Measurements from ENCODE around the gene STIM2. TPM values are rescaled to one million over a fixed set of nuclear protein-coding genes. Genes with fewer than 3 reads are reported as not detected.

STIM2 gene
- total RNA-seq, 1 donor from 2014 or later, result 18.4 TPM

DNA sequence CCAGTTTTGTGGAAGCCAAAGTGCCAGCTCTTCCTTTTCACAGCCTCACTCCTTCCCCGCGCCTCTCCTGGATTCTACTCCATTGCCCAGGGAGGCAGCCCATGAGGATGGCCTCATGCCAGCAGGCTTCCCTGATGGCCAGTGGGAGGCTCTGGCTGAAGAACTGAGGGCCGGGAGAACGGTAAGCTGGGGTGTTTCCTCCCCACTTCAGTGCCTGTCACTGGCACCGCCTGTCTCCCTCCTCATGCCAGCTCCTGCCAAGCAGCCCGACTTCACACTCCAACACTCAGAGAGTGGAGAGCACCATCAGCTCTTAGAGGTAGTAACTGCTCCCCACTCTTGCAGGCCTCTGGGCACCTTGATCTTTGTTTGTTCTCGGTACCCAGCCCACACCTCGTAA is 46.9 kb upstream of the STIM2 start:
- no peak overlapping the region for H3K27ac ChIP-seq (ENCODE audit: low read depth, low read length)
- DNase-seq (ENCODE audit: low read depth), result no peak
- no peak for FAIRE-seq
- H2AFZ ChIP-seq (ENCODE audit: low read depth, low read length), result no peak overlapping the region
- H3K27me3 Mint-ChIP-seq (ENCODE audit: low read depth, unreplicated experiment), result peaks cover 4% of the 10 kb centered on the region
- no peaks in the 10 kb centered on the region for H3K79me2 ChIP-seq (ENCODE audit: insufficient read depth, low read length)
- no peak overlapping the region for H3K4me3 Mint-ChIP-seq (ENCODE audit: unreplicated experiment)
- H3K4me2 ChIP-seq (ENCODE audit: low read length), result no peak overlapping the region
- no peaks in the 10 kb centered on the region for H4K20me1 ChIP-seq (ENCODE audit: insufficient read depth, low read length)
- peaks cover 11% of the 10 kb centered on the region for H3K9me3 Mint-ChIP-seq (ENCODE audit: unreplicated experiment)
- no peak overlapping the region for H3K9ac ChIP-seq (ENCODE audit: low read length)
- H3K36me3 ChIP-seq (ENCODE audit: insufficient read depth, low read length), result no peaks in the 10 kb centered on the region
- no peaks in the 10 kb centered on the region for H3K4me1 ChIP-seq (ENCODE audit: insufficient read depth, low read length)
- no peaks in the 10 kb centered on the region for H3K9me3 ChIP-seq (ENCODE audit: insufficient read depth, low read depth, low read length)
- no peak overlapping the region for H3K27ac Mint-ChIP-seq (ENCODE audit: unreplicated experiment)
- no peak overlapping the region for H3K4me3 ChIP-seq (ENCODE audit: insufficient read depth, low read depth, low read length)
- no peaks in the 10 kb centered on the region for H3K27me3 ChIP-seq (ENCODE audit: insufficient read depth, low read length)
- H3K4me1 Mint-ChIP-seq (ENCODE audit: low read depth, unreplicated experiment), result peaks cover 3% of the 10 kb centered on the region
- TF ChIP-seq EZH2 (IDR thresholded peaks at IDR 0.05; ENCODE audit: insufficient read depth, low read length), result no peak
- TF ChIP-seq, protein P1, sequence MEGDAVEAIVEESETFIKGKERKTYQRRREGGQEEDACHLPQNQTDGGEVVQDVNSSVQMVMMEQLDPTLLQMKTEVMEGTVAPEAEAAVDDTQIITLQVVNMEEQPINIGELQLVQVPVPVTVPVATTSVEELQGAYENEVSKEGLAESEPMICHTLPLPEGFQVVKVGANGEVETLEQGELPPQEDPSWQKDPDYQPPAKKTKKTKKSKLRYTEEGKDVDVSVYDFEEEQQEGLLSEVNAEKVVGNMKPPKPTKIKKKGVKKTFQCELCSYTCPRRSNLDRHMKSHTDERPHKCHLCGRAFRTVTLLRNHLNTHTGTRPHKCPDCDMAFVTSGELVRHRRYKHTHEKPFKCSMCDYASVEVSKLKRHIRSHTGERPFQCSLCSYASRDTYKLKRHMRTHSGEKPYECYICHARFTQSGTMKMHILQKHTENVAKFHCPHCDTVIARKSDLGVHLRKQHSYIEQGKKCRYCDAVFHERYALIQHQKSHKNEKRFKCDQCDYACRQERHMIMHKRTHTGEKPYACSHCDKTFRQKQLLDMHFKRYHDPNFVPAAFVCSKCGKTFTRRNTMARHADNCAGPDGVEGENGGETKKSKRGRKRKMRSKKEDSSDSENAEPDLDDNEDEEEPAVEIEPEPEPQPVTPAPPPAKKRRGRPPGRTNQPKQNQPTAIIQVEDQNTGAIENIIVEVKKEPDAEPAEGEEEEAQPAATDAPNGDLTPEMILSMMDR (IDR thresholded peaks at IDR 0.05; ENCODE audit: insufficient read depth, low read depth, low read length), result no peak
- H3K36me3 Mint-ChIP-seq (ENCODE audit: low read depth, unreplicated experiment), result no peaks in the 10 kb centered on the region

DNA sequence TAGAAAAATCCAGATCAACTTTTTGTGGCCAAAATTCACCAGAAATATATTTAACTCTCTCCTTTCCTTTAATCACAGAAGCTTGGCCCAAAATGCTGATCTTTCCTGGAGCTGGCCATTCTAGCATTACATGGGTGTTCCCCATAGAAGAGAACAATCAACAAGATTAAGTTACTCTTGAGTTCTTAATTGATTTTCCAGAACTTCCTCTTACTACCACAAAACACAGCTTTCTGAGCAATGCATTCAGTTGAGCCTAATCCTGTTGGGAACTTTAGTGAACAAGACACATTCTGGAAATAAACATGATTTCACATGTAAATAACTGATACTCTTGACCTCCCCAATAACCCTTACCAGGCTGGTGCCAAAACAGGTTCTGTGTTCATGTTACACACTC is 45.4 kb upstream of the STIM2 start:
- Histone ChIP-seq H2AFZ (ENCODE audit: low read depth, low read length) (no peak overlapping the region), H3K4me1 (ENCODE audit: insufficient read depth, low read length) (no peaks in the 10 kb centered on the region), H3K27ac (ENCODE audit: low read depth, low read length) (no peak overlapping the region), H3K9ac (ENCODE audit: low read length) (no peak overlapping the region), H3K4me3 (ENCODE audit: insufficient read depth, low read depth, low read length) (no peak overlapping the region), H3K4me2 (ENCODE audit: low read length) (no peak overlapping the region), H3K9me3 (ENCODE audit: insufficient read depth, low read depth, low read length) (no peaks in the 10 kb centered on the region), H3K27me3 (ENCODE audit: insufficient read depth, low read length) (no peaks in the 10 kb centered on the region), H4K20me1 (ENCODE audit: insufficient read depth, low read length) (no peaks in the 10 kb centered on the region), H3K79me2 (ENCODE audit: insufficient read depth, low read length) (no peaks in the 10 kb centered on the region), H3K36me3 (ENCODE audit: insufficient read depth, low read length) (no peaks in the 10 kb centered on the region)
- FAIRE-seq (no peak), DNase-seq (ENCODE audit: low read depth) (no peak)
- Mint-ChIP-seq H3K36me3 (ENCODE audit: low read depth, unreplicated experiment) (no peaks in the 10 kb centered on the region), H3K27ac (ENCODE audit: unreplicated experiment) (no peak overlapping the region), H3K9me3 (ENCODE audit: unreplicated experiment) (peaks cover 13% of the 10 kb centered on the region), H3K4me3 (ENCODE audit: unreplicated experiment) (no peak overlapping the region), H3K27me3 (ENCODE audit: low read depth, unreplicated experiment) (no peaks in the 10 kb centered on the region), H3K4me1 (ENCODE audit: low read depth, unreplicated experiment) (peaks cover 3% of the 10 kb centered on the region)
- TF ChIP-seq, protein P1 (IDR thresholded peaks at IDR 0.05; ENCODE audit: insufficient read depth, low read depth, low read length), result no peak
- TF ChIP-seq EZH2 (IDR thresholded peaks at IDR 0.05; ENCODE audit: insufficient read depth, low read length), result no peak

DNA sequence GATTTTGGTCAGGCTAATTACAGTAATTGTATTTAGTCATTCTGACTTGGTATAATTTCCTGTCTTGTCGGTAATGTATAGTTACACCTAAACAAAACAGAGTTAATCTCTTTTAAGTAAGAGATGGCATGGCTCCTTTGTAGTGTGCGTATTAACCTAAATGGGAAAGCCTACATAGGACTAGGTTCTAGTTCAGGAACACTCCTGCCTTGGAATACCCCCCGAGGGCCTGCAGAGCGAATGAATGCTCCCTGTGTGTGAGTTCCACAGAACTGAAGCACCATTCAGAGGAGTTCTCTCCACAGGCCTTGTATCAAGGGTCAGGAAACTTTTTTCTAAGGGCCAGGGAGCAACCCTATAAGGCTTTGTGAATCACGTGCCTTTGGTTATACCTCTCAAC is 44.9 kb upstream of the STIM2 start:
- DNase-seq (ENCODE audit: low read depth) (no peak), FAIRE-seq (no peak)
- Mint-ChIP-seq H3K27me3 (ENCODE audit: low read depth, unreplicated experiment) (no peaks in the 10 kb centered on the region), H3K4me3 (ENCODE audit: unreplicated experiment) (no peak overlapping the region), H3K4me1 (ENCODE audit: low read depth, unreplicated experiment) (peaks cover 3% of the 10 kb centered on the region), H3K27ac (ENCODE audit: unreplicated experiment) (no peak overlapping the region), H3K9me3 (ENCODE audit: unreplicated experiment) (peaks cover 10% of the 10 kb centered on the region), H3K36me3 (ENCODE audit: low read depth, unreplicated experiment) (no peaks in the 10 kb centered on the region)
- Histone ChIP-seq H2AFZ (ENCODE audit: low read depth, low read length) (no peak overlapping the region), H3K9me3 (ENCODE audit: insufficient read depth, low read depth, low read length) (no peaks in the 10 kb centered on the region), H3K4me2 (ENCODE audit: low read length) (no peak overlapping the region), H3K27me3 (ENCODE audit: insufficient read depth, low read length) (no peaks in the 10 kb centered on the region), H3K36me3 (ENCODE audit: insufficient read depth, low read length) (no peaks in the 10 kb centered on the region), H4K20me1 (ENCODE audit: insufficient read depth, low read length) (no peaks in the 10 kb centered on the region), H3K27ac (ENCODE audit: low read depth, low read length) (no peak overlapping the region), H3K79me2 (ENCODE audit: insufficient read depth, low read length) (no peaks in the 10 kb centered on the region), H3K4me1 (ENCODE audit: insufficient read depth, low read length) (no peaks in the 10 kb centered on the region), H3K4me3 (ENCODE audit: insufficient read depth, low read depth, low read length) (no peak overlapping the region), H3K9ac (ENCODE audit: low read length) (no peak overlapping the region)
- TF ChIP-seq, protein P1 (IDR thresholded peaks at IDR 0.05; ENCODE audit: insufficient read depth, low read depth, low read length), result no peak
- TF ChIP-seq EZH2 (IDR thresholded peaks at IDR 0.05; ENCODE audit: insufficient read depth, low read length), result no peak

Data from astrocyte (in vitro differentiated cells and primary cell).